HG03432 (cell line): ENCODE data around the gene NPHS1.
"Not testable (repeated sequence)": the region's sequence is repeated elsewhere in the genome, so short reads cannot be mapped to it uniquely, and the experiment has no call there.

Source experiments
- ATAC-seq: cut with Tn5 transposase; IDR thresholded peaks from one replicate; pipeline ENCODE4 v1.9.1; 2021; ENCODE audit warnings: mild to moderate bottlenecking, moderate library complexity; ENCODE audit not compliant: unreplicated experiment

NPHS1 gene, protein sequence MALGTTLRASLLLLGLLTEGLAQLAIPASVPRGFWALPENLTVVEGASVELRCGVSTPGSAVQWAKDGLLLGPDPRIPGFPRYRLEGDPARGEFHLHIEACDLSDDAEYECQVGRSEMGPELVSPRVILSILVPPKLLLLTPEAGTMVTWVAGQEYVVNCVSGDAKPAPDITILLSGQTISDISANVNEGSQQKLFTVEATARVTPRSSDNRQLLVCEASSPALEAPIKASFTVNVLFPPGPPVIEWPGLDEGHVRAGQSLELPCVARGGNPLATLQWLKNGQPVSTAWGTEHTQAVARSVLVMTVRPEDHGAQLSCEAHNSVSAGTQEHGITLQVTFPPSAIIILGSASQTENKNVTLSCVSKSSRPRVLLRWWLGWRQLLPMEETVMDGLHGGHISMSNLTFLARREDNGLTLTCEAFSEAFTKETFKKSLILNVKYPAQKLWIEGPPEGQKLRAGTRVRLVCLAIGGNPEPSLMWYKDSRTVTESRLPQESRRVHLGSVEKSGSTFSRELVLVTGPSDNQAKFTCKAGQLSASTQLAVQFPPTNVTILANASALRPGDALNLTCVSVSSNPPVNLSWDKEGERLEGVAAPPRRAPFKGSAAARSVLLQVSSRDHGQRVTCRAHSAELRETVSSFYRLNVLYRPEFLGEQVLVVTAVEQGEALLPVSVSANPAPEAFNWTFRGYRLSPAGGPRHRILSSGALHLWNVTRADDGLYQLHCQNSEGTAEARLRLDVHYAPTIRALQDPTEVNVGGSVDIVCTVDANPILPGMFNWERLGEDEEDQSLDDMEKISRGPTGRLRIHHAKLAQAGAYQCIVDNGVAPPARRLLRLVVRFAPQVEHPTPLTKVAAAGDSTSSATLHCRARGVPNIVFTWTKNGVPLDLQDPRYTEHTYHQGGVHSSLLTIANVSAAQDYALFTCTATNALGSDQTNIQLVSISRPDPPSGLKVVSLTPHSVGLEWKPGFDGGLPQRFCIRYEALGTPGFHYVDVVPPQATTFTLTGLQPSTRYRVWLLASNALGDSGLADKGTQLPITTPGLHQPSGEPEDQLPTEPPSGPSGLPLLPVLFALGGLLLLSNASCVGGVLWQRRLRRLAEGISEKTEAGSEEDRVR (N-terminal part only)

DNA sequence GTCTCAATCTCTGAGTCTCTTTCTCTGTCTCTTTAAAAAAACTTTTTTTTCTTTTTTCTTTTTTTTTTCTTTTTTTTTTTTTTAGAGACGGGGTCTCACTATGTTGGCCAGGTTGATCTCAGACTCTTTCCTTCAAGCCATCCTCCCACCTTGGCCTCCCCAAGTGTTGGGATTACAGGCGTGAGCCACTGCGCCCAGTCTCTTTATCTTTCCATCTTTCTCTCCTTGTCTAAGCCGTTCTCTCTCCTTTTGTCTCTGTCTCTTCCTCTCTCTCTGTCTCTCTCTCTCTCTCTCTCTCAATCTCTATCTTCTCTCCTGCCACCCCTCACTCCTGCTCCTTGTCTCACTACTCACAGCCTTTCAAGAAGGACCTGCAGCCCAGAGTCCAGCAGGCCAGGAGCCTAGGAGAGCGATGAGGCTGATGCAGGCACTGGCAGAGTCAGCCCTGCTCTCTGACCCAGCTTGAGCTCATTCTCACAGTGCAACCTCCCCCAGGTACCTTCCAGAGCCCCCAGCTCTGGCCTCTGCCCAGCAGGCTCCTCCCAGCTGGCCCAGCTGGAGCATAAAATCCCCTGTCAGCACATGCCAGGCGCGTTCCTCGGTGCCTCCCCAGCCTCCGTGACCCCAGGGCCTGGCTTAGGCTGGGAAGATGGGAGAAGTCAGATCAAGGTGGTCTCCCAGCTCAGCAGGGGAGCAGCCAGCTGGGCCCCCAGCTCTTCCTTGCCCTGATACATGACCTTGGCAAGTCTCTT is at the start of gene NPHS1:
NPHS1 (minus strand) TSS at position 476 of the 752 bp plus-strand sequence. CDS start 667 bp downstream, outside the sequence.
- no peak for ATAC-seq

DNA sequence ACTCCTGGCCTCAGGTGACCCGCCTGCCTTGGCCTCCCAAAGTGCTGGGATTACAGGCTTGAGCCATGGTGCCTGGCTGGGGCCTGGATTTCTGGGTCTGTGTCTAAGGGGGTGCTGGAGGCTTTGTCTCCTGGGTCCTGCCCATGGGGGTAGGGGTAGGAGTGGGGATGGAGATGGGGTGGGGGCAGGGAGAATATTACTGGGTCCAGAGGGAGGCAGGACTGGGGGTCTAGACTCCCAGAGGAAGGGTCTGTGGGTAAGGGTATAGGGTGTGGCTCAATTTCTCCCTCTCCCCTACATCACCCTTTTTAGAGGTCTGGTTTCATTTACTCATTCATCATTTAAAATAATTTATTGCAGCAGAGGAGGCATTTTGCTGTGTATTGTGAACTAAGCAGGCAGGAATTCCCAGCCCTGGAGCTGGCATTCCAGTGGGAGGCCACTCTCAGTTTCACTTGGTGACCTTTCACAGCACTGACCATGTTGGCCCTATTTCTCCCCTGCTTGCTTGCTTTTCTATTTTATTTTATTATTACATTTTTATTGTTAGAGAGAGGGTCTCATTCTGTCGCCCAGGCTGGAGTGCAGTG is 48.8 kb upstream of the NPHS1 start:
- ATAC-seq: no peak

DNA sequence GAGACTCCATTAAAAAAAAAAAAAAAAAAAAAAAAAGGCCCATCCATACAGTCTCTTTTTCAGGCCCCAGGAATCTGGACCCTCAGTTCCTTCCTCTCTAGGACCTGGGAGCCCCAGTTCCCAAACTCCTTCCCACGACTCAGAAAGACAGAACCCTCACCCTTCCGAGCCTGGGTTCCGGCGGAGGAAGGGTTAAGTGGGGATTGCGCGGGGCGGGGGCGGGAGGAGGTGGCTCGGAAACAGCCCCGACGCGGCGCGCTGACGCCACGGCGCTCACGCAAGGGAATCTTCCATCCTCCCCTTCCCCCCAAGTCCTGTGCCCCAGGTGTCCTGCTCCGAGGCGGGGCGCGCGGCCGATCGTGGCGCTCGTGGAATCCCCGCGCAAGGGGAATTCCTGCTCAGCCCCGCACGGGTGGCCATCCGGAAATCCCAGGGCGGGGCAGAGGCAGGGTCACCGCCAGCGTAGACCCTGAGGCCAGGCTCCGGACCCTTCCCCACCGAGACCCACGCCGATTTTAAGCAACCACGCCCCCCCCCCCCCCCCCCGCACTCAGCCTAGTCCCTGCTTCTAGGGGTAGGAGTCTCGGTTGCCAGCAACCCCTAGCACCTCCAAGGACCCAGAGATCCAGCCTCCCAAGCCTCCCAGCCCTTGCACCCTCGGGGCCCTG is 47.4 kb upstream of the NPHS1 start:
- peak; percentile 47 for ATAC-seq

DNA sequence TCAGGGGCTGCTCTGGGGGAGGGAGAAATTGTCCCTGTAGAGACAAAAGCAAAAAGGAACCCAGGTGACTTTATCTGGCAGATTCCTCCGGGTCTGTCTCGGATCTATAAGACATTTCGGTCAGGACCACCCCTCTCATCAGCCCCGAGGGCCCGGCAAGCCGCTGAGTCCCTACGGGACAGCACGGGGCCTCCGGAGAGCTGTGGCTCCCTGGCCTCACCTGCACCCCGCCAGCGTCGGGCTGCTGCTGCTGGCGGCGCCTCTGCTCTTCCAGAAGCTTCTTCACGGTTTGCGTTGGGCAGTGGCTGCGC is 46.1 kb upstream of the NPHS1 start:
- ATAC-seq: no peak

DNA sequence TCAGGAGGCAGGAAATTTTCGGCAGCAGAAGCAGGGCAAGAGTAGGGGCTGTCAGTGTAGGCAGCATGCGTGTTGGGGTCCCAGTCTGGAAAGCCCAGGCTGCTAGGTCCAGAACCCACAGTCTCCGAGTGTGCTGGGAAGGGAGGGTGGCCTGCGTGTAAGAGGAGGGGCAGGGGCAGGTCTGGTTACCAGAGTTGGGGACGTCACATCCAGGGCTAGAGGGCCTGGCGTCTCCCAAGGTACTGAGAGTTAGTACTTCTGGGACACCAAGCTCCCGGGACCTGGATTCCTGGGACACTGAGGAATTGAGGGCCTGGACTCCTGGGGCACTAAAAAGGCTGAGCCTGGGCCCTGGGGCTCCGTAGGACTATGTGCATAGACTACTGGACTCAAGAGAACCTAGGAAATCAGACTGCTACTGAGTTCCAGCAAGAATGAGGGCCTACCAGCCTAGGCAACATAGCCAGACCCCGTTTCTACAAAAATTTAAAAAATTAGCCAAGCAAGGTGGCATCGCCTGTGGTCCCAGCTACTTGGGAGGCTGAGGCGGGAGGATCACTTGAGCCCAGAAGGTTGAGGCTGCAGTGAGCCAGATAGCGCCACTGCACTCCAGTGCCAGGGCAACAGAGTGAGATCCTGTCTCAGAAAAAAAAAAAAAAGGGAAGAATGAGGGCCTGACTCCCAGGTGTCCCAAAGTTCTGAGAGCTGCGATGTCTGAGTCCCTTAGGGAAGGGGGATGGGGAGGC is 45.6 kb upstream of the NPHS1 start:
- ATAC-seq: no peak

DNA sequence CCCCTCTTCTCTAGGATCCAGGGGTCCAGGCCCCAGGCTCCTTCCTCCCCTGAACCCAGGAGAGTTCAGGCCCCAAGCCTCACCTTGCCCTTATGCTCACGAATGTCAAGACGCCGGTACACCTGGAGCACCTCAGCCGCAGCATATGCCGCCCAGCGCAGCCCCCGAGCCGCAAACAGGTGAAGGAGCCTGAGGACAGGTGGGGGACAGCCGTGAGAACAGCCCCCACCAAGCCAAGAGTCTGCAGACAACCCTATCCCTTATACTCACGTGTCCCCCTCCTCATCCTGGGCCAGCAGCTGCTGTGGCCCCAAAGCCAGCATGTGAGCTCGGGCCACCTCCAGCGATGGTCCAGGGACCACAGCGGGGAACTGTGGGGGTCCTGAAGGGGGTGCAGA is 44.3 kb upstream of the NPHS1 start:
- ATAC-seq: no peak

DNA sequence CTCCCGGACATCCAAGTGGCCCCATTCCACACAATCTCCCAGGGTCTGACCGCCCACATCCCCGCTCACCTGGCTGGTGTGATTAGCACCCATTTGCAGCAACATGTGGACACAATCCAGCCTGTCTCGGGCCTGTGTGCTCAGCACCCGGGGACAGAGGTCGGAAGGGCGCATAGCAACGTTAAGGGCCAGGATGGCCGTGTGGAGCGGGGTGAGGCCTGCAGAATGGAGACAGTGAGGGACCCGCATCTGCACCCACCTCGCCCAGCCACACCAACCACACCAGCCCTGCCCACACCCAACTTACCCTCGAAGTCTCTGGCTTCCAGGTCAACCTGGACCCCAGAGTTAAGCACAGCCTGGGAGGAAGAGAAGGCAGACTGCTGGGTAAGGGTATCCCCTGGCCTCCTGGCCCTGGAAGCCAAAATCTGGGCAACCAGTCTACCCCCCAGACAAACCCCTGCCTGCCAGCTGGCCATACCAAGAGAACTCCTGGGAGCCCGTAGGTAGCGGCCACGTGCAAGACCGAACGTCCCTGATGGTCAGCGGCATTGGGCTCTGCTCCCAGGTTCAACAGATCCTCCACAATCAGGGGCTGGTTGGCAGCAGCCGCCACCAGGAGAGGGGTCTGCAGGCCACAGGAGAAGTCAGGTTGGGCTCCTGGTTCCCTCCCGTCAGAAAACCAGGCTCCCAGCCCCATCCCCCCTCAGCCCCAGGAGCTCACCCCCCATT is 43.8 kb upstream of the NPHS1 start:
- ATAC-seq: no peak

DNA sequence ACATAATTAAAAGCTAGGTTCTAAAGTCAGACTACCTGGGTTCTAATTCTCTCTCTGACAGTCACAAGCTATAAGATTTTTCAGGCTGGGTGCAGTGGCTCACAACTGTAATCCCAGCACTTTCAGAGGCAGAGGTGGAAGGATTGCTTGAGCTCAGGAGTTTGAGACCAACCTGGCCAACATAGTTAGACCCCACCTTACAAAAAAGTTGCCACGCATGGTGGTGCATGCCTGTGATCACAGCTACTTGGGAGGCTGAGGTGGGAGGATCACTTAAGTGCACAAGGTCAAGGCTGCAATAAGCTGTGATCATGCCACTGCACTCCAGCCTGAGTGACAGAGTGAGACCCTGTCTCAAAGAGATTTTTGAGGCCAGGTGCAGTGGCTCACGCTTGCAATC is 42.0 kb upstream of the NPHS1 start:
- no peak for ATAC-seq

DNA sequence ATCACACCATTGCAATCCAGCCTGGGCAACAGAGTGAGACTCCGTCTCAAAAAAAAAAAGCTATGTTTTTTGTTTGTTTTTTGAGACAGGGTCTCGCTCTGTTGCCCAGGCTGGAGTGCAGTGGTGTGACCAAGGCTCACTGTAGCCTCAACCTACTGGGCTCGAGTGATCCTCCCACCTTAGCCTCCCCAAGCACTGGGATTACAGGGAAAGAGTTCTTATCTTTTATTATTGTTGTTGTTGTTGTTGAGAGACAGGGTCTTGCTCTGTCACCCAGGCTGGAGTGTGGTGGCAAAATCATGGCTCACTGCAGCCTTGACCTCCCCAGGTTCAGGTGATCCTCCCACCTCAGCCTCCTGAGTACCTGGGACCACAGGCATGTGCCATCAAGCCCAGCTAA is 39.5 kb upstream of the NPHS1 start:
- ATAC-seq: not testable (repeated sequence)

DNA sequence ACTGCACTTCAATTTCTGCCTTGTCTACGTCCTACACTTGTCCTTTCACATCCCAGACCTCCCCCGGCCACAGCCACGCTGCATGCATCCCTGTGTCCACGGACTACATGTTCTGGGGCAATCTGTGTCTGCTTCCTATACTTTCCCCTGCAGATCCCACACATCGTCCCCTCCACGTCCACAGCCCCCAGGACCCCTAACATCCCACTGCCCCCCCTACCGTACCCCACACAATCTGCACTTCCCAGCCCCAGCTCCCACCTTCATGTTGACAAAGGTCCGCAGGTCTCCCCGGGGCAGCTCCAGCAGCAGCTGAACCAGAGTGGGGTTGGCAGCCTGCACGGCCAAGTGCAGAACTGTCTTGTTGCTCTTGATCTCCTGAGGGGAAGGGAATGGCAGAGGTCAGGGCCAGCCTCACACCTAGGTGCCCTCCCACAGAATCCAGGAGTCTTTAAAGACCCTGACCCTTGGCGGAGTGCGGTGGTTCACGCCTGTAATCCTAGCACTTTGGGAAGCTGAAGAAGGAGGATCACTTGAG is 37.9 kb upstream of the NPHS1 start:
- ATAC-seq: no peak

DNA sequence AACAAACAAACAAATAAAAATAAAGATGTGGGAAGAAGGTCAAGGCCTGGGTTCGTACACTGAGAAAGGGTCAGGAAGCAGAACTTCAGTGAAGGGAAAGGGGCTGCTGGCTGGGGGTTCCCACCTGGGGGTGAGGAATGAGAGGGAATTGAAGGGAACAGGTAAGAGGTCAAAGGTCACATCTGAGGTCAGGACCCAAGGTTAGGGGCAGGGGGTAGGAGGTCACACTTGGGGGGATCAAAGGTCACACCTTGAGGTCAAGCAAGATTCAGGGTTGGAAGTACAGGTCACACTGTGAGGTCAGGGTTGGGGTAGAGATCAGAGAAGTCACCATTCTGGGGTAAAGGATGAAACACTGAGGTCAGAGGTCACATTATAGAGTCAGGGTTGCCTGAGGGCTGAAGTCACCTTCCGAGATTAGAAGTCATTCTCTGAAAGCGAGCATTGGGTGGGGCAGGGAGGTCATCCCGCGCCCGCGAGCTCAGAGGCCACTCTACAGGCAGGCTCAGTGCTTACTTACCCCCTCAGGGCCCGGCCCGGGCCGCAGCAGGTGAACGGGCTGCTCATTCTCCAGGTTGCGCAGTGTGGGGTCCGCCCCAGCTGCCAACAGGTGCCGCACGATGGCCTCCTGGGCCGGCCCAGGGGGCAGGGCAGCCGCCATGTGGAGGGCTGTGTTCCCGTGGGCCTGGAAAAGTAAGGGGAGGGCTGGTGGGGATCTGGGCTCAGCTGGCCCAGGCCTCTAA is 37.2 kb upstream of the NPHS1 start:
- no peak for ATAC-seq

DNA sequence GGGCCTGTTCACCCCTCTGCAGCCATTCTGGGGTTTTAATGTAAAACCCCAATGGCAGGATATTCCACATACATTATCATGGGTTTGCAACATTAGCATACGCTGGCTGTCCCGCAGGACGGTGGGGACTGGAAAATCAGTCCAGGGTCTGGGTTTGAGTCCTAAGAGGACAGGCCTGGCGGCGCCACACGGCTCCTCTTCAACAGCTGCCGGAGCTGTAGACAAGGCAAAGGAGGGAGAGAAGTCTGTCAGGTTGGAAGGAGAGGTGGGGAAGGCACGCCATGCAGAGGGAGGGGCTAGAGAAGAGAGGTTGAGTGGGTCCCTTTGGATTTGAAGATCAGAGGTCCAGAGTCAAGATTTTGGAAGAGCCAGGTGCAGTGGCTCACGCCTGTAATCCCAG is 36.1 kb upstream of the NPHS1 start:
- no peak for ATAC-seq

DNA sequence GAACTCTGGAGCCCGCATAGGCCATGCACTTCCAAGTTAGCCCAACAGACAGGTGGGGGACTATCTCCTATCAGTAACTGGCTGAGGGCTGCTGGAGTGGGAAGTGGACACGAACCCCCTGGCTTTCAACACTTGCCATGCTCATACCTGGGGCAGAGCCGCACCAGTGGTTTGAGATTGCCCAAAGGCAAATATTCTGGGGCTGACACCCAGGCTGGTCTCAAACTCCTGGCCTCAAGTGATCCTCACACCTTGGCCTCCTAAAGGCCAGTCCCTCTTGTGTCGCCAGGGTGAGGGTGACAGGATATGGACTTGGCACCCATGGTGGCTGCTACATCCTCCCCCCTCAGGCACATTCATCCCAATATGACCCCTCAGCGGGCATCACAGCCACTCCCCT is 34.9 kb upstream of the NPHS1 start:
- ATAC-seq: no peak

DNA sequence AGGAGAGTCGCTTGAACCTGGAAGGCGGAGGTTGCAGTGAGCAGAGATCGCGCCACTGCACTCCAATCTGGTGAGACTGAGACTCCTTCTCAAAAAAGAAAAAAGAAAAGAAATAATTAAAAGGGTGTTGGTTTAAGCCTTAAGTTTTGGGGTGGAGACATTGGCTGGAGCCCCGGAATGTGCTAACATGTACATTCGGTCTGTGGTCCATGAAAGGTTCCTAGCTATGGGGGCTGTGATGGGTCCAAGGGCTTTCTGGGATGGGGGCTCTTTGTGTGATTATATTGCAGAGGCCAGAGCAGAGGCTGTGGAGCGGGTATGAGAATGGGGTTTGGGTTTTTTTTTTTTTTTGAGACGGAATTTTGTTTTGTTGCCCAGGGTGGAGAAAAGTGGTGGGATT is 33.6 kb upstream of the NPHS1 start:
- no peak for ATAC-seq

DNA sequence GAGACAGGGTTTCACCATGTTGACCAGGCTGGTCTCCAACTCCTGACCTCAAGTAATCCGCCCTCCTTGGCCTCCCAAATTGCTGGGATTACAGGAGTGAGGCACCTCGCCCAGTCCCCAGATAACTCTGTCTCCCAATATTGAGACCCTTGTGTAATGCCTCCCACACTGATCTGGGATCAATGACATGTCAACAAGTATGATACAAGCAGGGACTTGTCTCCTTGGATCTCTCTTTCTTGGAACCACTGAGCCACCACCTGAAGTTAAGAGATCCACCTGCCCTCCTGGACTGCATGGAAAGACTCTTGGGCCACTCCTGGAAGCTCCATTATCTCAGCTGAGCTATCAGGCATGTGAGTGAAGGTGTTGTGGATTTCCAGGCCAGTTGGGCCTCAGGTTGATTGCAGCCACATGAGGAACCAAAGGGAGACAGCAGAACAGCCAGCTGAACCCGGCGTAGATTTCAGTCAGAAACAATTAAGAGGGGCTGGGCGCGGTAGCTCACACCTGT is 33.0 kb upstream of the NPHS1 start:
- ATAC-seq: no peak

DNA sequence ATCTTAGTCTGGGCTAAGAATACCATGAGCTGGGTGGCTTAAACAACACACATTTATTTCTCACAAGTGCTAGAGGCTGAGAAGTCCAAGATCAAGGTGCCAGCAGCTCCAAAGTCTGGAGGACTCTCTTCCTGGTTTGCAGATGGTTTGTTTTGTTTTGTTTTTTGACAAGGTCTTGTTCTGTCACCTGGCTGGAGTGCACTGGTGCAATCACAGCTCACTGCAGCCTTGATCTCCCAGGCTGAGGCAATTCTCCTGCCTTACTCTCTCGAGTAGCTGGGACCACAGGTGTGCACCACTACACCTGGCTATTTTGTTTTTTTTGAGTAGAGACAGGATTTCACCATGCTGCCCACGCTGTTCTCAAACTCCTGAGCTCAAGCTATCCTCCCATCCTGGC is 31.6 kb upstream of the NPHS1 start:
- ATAC-seq: no peak

DNA sequence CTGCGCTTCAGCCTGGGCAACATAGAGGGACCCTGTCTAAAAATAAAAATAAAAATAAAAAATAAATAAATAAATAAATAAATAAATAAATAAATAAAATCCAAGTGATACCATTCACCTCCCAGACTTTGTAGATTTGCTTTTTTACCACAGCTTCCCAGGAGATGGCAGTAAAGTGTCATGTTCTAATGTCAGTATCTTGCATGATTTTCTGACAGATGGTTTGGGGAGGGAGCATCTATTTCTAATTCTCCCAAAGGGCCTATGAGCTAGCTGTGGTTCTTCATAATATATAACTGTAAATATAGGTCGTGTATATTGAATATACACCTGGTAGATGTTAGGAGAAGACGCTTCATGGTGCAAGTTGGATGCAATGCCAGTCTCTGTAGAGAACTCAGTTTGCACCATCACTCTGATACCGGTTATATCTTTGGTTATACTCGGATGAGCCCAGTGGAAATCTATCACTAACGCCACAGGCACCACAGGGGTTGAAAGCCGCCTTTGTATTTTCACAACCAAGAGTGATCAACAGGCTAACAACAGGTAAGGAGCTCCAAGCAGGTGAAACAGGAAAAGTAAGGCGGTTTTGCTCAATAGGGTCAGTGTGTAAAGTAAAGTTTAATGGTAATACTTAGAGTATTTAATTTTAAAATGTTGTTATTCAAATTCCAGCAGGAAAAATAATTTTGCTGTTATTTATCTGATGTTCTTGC is 30.0 kb upstream of the NPHS1 start:
- no peak for ATAC-seq
